Stimulated activated effector memory CD8-positive, alpha-beta T cell treated with anti-CD3 and anti-CD28 coated beads, Interleukin-12 subunit alpha, Interleukin-12 subunit beta, amount 100 ng/mL, for 72 hours (primary cell): ENCODE data around the gene SLC6A20.

ENCODE experiments used
- ATAC-seq: fragments of 150-1000 bp; cut with Tn5 transposase; 2 replicates; pipeline ENCODE4 v1.10.0; 2021
- DNase-seq, 2 donors: peaks; one replicate each; pipeline ENCODE4 v3.0.0; 2021 to 2022; ENCODE audit warnings: low spot score in 2 of 2
- H3K27ac Mint-ChIP-seq: one replicate; pipeline ENCODE4 v1.8.0; 2022; ENCODE audit warnings: mild to moderate bottlenecking, mixed read lengths
- H3K36me3 Mint-ChIP-seq: one replicate; pipeline ENCODE4 v1.8.0; 2022; ENCODE audit warnings: mild to moderate bottlenecking, mixed read lengths
- H3K4me1 Mint-ChIP-seq: one replicate; pipeline ENCODE4 v1.8.0; 2022; ENCODE audit warnings: mixed read lengths
- H3K4me3 Mint-ChIP-seq: one replicate; pipeline ENCODE4 v1.8.0; 2022; ENCODE audit warnings: mild to moderate bottlenecking, mixed read lengths
- H3K9me3 Mint-ChIP-seq: one replicate; pipeline ENCODE4 v1.8.0; 2022; ENCODE audit warnings: mixed read lengths

SLC6A20 gene

GRCh38 chr3:45814322-45814721 lies 18.0 kb upstream of the SLC6A20 start:
- DNase-seq = no peak
- no peak overlapping the region for H3K27ac Mint-ChIP-seq
- no peaks in the 10 kb centered on the region for H3K9me3 Mint-ChIP-seq
- no peak for ATAC-seq
- H3K36me3 Mint-ChIP-seq = no peaks in the 10 kb centered on the region
- peaks cover 14% of the 10 kb centered on the region for H3K4me1 Mint-ChIP-seq
- H3K4me3 Mint-ChIP-seq = no peak overlapping the region

- ATAC-seq (no peak), DNase-seq (peak in 1 of 2 donors; percentile 7)
- Mint-ChIP-seq H3K4me3 (no peak overlapping the region), H3K9me3 (no peaks in the 10 kb centered on the region), H3K36me3 (no peaks in the 10 kb centered on the region), H3K4me1 (no peaks in the 10 kb centered on the region), H3K27ac (no peak overlapping the region)
Observed at GRCh38 chr3:45807681-45808540, 11.6 kb upstream of the SLC6A20 start.

- no peaks in the 10 kb centered on the region for H3K36me3 Mint-ChIP-seq
- ATAC-seq (no peak), DNase-seq (peak in 1 of 2 donors; percentile 20)
- no peaks in the 10 kb centered on the region for H3K9me3 Mint-ChIP-seq
- no peaks in the 10 kb centered on the region for H3K4me1 Mint-ChIP-seq
- H3K4me3 Mint-ChIP-seq = no peak overlapping the region
- no peak overlapping the region for H3K27ac Mint-ChIP-seq
Observed at GRCh38 chr3:45807133-45807532, 10.8 kb upstream of the SLC6A20 start.

- DNase-seq (no peak), ATAC-seq (no peak)
- H3K4me3 Mint-ChIP-seq = no peak overlapping the region
- no peaks in the 10 kb centered on the region for H3K4me1 Mint-ChIP-seq
- H3K36me3 Mint-ChIP-seq = no peaks in the 10 kb centered on the region
- H3K27ac Mint-ChIP-seq = no peak overlapping the region
- no peaks in the 10 kb centered on the region for H3K9me3 Mint-ChIP-seq
Observed at GRCh38 chr3:45806072-45806471, 9.7 kb upstream of the SLC6A20 start.

GRCh38 chr3:45803252-45803935 lies 7.1 kb upstream of the SLC6A20 start:
- H3K36me3 Mint-ChIP-seq = no peaks in the 10 kb centered on the region
- H3K27ac Mint-ChIP-seq = no peak overlapping the region
- ATAC-seq (no peak), DNase-seq (peak in 1 of 2 donors; percentile 34)
- no peaks in the 10 kb centered on the region for H3K4me1 Mint-ChIP-seq
- no peak overlapping the region for H3K4me3 Mint-ChIP-seq
- H3K9me3 Mint-ChIP-seq = no peaks in the 10 kb centered on the region

GRCh38 chr3:45802146-45802545 lies 5.8 kb upstream of the SLC6A20 start:
- no peak overlapping the region for H3K27ac Mint-ChIP-seq
- H3K36me3 Mint-ChIP-seq = no peaks in the 10 kb centered on the region
- DNase-seq (peak in 1 of 2 donors; percentile 28), ATAC-seq (no peak)
- H3K4me3 Mint-ChIP-seq = no peak overlapping the region
- H3K9me3 Mint-ChIP-seq = no peaks in the 10 kb centered on the region
- H3K4me1 Mint-ChIP-seq = no peaks in the 10 kb centered on the region

- H3K9me3 Mint-ChIP-seq = no peaks in the 10 kb centered on the region
- no peak overlapping the region for H3K4me3 Mint-ChIP-seq
- H3K36me3 Mint-ChIP-seq = no peaks in the 10 kb centered on the region
- no peak overlapping the region for H3K27ac Mint-ChIP-seq
- DNase-seq = no peak
- H3K4me1 Mint-ChIP-seq = peaks cover 12% of the 10 kb centered on the region
- ATAC-seq = no peak
Observed at GRCh38 chr3:45800611-45801010, 4.3 kb upstream of the SLC6A20 start.

- Mint-ChIP-seq H3K9me3 (no peaks in the 10 kb centered on the region), H3K4me1 (peaks cover 17% of the 10 kb centered on the region), H3K4me3 (no peak overlapping the region), H3K27ac (no peak overlapping the region), H3K36me3 (no peaks in the 10 kb centered on the region)
- ATAC-seq (no peak), DNase-seq (no peak)
Observed at GRCh38 chr3:45799586-45799985, 3.2 kb upstream of the SLC6A20 start.

- peaks cover 17% of the 10 kb centered on the region for H3K4me1 Mint-ChIP-seq
- DNase-seq (no peak), ATAC-seq (no peak)
- no peak overlapping the region for H3K4me3 Mint-ChIP-seq
- no peaks in the 10 kb centered on the region for H3K9me3 Mint-ChIP-seq
- H3K36me3 Mint-ChIP-seq = no peaks in the 10 kb centered on the region
- H3K27ac Mint-ChIP-seq = no peak overlapping the region
Observed at GRCh38 chr3:45798034-45798433, 1.7 kb upstream of the SLC6A20 start.

- Mint-ChIP-seq H3K4me3 (peak overlapping the region; percentile 72), H3K27ac (no peak overlapping the region), H3K9me3 (no peaks in the 10 kb centered on the region), H3K4me1 (peaks cover 17% of the 10 kb centered on the region), H3K36me3 (no peaks in the 10 kb centered on the region)
- no peak for ATAC-seq
- no peak for DNase-seq
Observed at GRCh38 chr3:45796902-45797637, 734 bp upstream of the SLC6A20 start.

GRCh38 chr3:45795509-45795881 lies 841 bp downstream of the SLC6A20 start:
- H3K4me1 Mint-ChIP-seq = peaks cover 17% of the 10 kb centered on the region
- DNase-seq = no peak
- H3K36me3 Mint-ChIP-seq = no peaks in the 10 kb centered on the region
- peak overlapping the region; percentile 72 for H3K4me3 Mint-ChIP-seq
- H3K9me3 Mint-ChIP-seq = peaks cover 3% of the 10 kb centered on the region
- H3K27ac Mint-ChIP-seq = no peak overlapping the region
- no peak for ATAC-seq

GRCh38 chr3:45794660-45795059 lies 1.7 kb downstream of the SLC6A20 start:
- H3K4me1 Mint-ChIP-seq = peaks cover 17% of the 10 kb centered on the region
- ATAC-seq = no peak
- H3K27ac Mint-ChIP-seq = no peak overlapping the region
- no peak overlapping the region for H3K4me3 Mint-ChIP-seq
- no peaks in the 10 kb centered on the region for H3K36me3 Mint-ChIP-seq
- DNase-seq = no peak
- H3K9me3 Mint-ChIP-seq = peaks cover 8% of the 10 kb centered on the region

- DNase-seq (no peak), ATAC-seq (no peak)
- no peak overlapping the region for H3K27ac Mint-ChIP-seq
- H3K4me1 Mint-ChIP-seq = peaks cover 17% of the 10 kb centered on the region
- H3K36me3 Mint-ChIP-seq = no peaks in the 10 kb centered on the region
- peaks cover 8% of the 10 kb centered on the region for H3K9me3 Mint-ChIP-seq
- no peak overlapping the region for H3K4me3 Mint-ChIP-seq
Observed at GRCh38 chr3:45794177-45794560, 2.2 kb downstream of the SLC6A20 start.

GRCh38 chr3:45793482-45794176 lies 2.7 kb downstream of the SLC6A20 start:
- Mint-ChIP-seq H3K4me3 (no peak overlapping the region), H3K9me3 (peaks cover 8% of the 10 kb centered on the region), H3K36me3 (no peaks in the 10 kb centered on the region), H3K4me1 (peaks cover 17% of the 10 kb centered on the region), H3K27ac (no peak overlapping the region)
- DNase-seq (no peak), ATAC-seq (no peak)

GRCh38 chr3:45792516-45793172 lies 3.7 kb downstream of the SLC6A20 start:
- H3K4me1 Mint-ChIP-seq = peaks cover 17% of the 10 kb centered on the region
- peaks cover 8% of the 10 kb centered on the region for H3K9me3 Mint-ChIP-seq
- H3K27ac Mint-ChIP-seq = no peak overlapping the region
- DNase-seq (no peak), ATAC-seq (no peak)
- no peaks in the 10 kb centered on the region for H3K36me3 Mint-ChIP-seq
- H3K4me3 Mint-ChIP-seq = no peak overlapping the region
